ENCODE data around the gene IL21R. TPM values are rescaled to one million over a fixed set of nuclear protein-coding genes. Genes with fewer than 3 reads are reported as not detected.

Gene IL21R
- total and polyA plus RNA-seq, 5 experiments from 2014 or later: 26.5 to 47.1 (median 29.4) TPM

GRCh38 chr16:27500801-27501200, 98.8 kb downstream of the IL21R start:
- Mint-ChIP-seq H3K36me3 (peaks cover 7 to 89% (median 53%) of the 10 kb centered on the region in 3 donors), H3K27ac (peak overlapping the region in 2 of 10 donors; percentile 10 to 77), H3K4me1 (no peaks in the 10 kb centered on the region), H3K4me3 (no peak overlapping the region), H3K27me3 (no peaks in the 10 kb centered on the region), H3K9me3 (no peaks in the 10 kb centered on the region)
- POLR2A ChIA-PET: no interaction called here
- no peak for ATAC-seq
- DNase-seq: no peak

Other genes with a start within 250 kb of the IL21R start
- gene KDM8, start 198.6 kb upstream of the IL21R start, total RNA-seq: 10 to 100 TPM; 27.7 to 35.0 TPM
- 1 to 10 TPM; 3.8 to 6.2 (median 5.6) TPM for gene KDM8, start 198.6 kb upstream of the IL21R start, polyA plus RNA-seq
- gene NSMCE1, start 133.4 kb upstream of the IL21R start, total RNA-seq: 10 to 100 TPM; 81.8 to 85.0 TPM
- gene NSMCE1, start 133.4 kb upstream of the IL21R start, polyA plus RNA-seq: 100 to 1,000 TPM; 177 to 209 (median 185) TPM
- 100 to 1,000 TPM; 117 to 120 TPM for gene IL4R, start 88.2 kb upstream of the IL21R start, total RNA-seq
- 10 to 100 TPM; 18.8 to 49.4 (median 34.7) TPM for gene IL4R, start 88.2 kb upstream of the IL21R start, polyA plus RNA-seq
- gene GTF3C1, start 147.7 kb downstream of the IL21R start, total RNA-seq: 10 to 100 TPM; 56.4 to 56.6 TPM
- gene GTF3C1, start 147.7 kb downstream of the IL21R start, polyA plus RNA-seq: 10 to 100 TPM; 25.8 to 36.1 (median 26.9) TPM
- 10 to 100 TPM; 17.0 to 23.4 TPM for gene KATNIP, start 148.0 kb downstream of the IL21R start, total RNA-seq
- 1 to 10 TPM; 1.3 to 3.4 (median 1.9) TPM for gene KATNIP, start 148.0 kb downstream of the IL21R start, polyA plus RNA-seq

All from naive thymus-derived CD8-positive, alpha-beta T cell (primary cell).